AML-193 (cell line): ENCODE data around the gene CREB5.
A peak's percentile ranks its signal among the peaks of the same experiment; 100 is the strongest.

ENCODE experiments used
- DNase-seq, 2 experiments: peaks; one replicate each; lab custom pipeline; 2025; lab: John Stamatoyannopoulos, UW

Gene CREB5

GRCh38 chr7:28748933-28749584, 336.7 kb downstream of the CREB5 start:
- DNase-seq = peak in 1 of 2 experiments; percentile 13

GRCh38 chr7:28749638-28750037, 337.3 kb downstream of the CREB5 start:
- DNase-seq = no peak

GRCh38 chr7:28750981-28751380, 338.7 kb downstream of the CREB5 start:
- DNase-seq = no peak

GRCh38 chr7:28753613-28754012, 341.3 kb downstream of the CREB5 start:
- no peak for DNase-seq

- DNase-seq = no peak
Measured at GRCh38 chr7:28754027-28754426, 341.7 kb downstream of the CREB5 start.

- DNase-seq = no peak
Measured at GRCh38 chr7:28754447-28754846, 342.1 kb downstream of the CREB5 start.

- DNase-seq = no peak
Measured at GRCh38 chr7:28755255-28755654, 342.9 kb downstream of the CREB5 start.

GRCh38 chr7:28758186-28758585, 345.9 kb downstream of the CREB5 start:
- DNase-seq = no peak

GRCh38 chr7:28759475-28759971, 347.2 kb downstream of the CREB5 start:
- DNase-seq = no peak

GRCh38 chr7:28761505-28761904, 349.2 kb downstream of the CREB5 start:
- DNase-seq = no peak

GRCh38 chr7:28762651-28763050, 350.3 kb downstream of the CREB5 start:
- no peak for DNase-seq

- DNase-seq = no peak
Measured at GRCh38 chr7:28766359-28766758, 354.0 kb downstream of the CREB5 start.

GRCh38 chr7:28767356-28767755, 355.0 kb downstream of the CREB5 start:
- DNase-seq = no peak

- no peak for DNase-seq
Measured at GRCh38 chr7:28768577-28769147, 356.3 kb downstream of the CREB5 start.

GRCh38 chr7:28771906-28772622, 359.7 kb downstream of the CREB5 start:
- DNase-seq = no peak

GRCh38 chr7:28773423-28774145, 361.3 kb downstream of the CREB5 start:
- DNase-seq = no peak

- no peak for DNase-seq
Measured at GRCh38 chr7:28774261-28774988, 362.1 kb downstream of the CREB5 start.

GRCh38 chr7:28776463-28777157, 364.3 kb downstream of the CREB5 start:
- DNase-seq = no peak

GRCh38 chr7:28778786-28779185, 366.5 kb downstream of the CREB5 start:
- DNase-seq = no peak

GRCh38 chr7:28779954-28780353, 367.6 kb downstream of the CREB5 start:
- DNase-seq = no peak

- no peak for DNase-seq
Measured at GRCh38 chr7:28782362-28782761, 370.0 kb downstream of the CREB5 start.
